ENCODE results near the gene DEFB114.

DEFB114 gene

DNA sequence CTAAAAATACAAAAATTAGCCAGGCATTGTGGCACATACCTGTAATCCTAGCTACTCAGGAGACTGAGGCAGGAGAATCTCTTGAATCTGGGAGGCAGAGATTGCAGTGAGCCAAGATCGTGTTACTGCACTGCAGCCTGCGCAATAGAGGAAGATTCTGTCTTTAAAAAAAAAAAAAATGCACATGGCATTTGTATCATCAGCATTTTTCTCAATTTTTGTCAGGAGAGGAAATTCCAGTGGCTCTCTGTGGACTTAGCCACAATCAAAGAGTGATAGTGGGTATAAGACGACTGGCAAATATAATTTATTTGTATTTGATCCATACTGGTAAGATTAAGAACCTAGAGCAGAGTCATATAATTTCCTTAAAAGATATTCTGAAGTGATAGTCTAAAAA, 28.6 kb downstream of the DEFB114 start:
- DNase-seq (ENCODE audit: low read depth): no peak

- DNase-seq (ENCODE audit: low read depth): no peak
Measured at GRCh38 chr6:49934770-49935169, 29.2 kb downstream of the DEFB114 start.

GRCh38 chr6:49933526-49933925, 30.4 kb downstream of the DEFB114 start:
- DNase-seq (ENCODE audit: low read depth): no peak

GRCh38 chr6:49929340-49929739, 34.6 kb downstream of the DEFB114 start:
- DNase-seq (ENCODE audit: low read depth): no peak

- no peak for DNase-seq (ENCODE audit: low read depth)
Measured at GRCh38 chr6:49923826-49924225, 40.1 kb downstream of the DEFB114 start.

- no peak for DNase-seq (ENCODE audit: low read depth)
Measured at GRCh38 chr6:49919935-49920644, 43.9 kb downstream of the DEFB114 start.

DNA sequence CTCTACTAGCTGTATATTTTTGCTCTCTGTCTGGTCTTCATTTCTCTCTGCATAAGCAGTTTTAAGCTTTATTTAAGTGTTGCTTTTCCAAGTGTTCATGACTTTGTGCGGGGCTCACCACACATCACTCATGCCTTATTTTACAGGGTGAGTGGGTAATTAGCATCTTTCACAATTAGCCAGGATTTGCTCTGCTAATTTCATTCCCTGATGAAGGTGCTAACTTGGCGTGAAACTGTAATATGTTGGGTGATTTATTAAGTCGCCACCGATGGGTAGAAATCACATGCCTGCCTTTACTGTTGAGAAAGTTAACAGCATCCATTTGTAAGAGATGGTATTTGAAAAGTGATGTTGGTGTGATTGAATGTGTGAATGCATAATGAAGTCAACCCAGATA, 44.7 kb downstream of the DEFB114 start:
- DNase-seq (ENCODE audit: low read depth): no peak

GRCh38 chr6:49918787-49919186, 45.2 kb downstream of the DEFB114 start:
- no peak for DNase-seq (ENCODE audit: low read depth)

- no peak for DNase-seq (ENCODE audit: low read depth)
Measured at GRCh38 chr6:49915035-49915434, 48.9 kb downstream of the DEFB114 start.

DNA sequence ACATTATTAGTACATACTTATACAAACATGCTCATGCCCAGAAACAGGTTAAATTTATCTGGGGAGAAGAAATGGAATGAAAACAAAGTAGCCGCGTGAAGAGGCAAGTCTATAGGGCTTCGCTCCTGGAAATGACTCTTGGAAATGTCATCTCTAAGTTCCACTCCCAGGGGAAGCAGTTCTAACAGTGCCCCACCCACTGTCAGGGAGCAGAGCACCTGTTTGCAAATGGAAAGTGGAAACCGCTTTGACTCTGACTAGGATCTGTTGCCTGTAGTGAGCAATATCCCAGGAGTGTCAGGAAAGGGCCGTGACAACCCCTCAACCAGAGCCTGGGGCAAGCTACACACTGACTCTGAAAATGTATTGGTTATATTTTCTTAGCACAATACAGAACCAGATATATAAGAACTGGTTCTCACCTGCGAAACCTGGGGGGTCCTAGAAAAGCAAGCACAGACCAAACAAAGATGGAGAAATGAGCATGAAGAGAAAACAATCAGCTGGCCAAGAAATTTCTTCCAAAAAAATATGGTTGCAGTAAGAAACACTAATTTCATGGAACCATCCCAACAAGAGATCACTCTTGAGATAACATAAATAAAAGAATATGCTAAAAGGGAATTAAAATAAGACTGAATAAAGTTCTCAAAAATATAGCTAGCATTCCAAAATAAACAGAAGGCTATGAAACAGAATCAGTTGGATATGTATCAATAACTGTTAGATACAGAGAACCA, 50.2 kb downstream of the DEFB114 start:
- no peak for DNase-seq (ENCODE audit: low read depth)

DNA sequence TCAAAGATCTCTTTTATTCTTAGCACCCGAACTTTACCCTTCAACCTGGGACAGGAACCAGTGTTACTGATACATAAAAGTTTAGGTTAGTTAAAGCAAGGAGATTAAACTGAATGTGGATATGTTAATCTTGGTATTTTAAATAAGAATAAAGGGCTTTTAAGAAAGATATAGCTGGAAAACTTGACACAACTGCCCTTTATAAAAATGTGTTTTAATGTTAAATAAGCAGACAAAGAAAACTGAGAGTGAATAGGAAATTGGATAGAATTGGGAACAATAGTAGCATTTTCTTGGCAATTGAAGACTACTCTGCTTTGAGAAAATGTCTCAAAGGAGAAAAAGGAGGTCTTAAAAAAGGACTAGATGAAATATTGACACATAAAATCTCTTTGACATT, 51.8 kb downstream of the DEFB114 start:
- DNase-seq (ENCODE audit: low read depth): no peak

- no peak for DNase-seq (ENCODE audit: low read depth)
Measured at GRCh38 chr6:49911252-49911651, 52.7 kb downstream of the DEFB114 start.
